Measurements from ENCODE around the gene CLCNKB.

GRCh38 chr1:16088351-16088911 lies 44.8 kb downstream of the CLCNKB start:
- TF ChIP-seq ARNTL (CRISPR knock-in tag; IDR thresholded peaks at IDR 0.05; ENCODE audit: borderline replicate concordance, low read depth): no peak
- TF ChIP-seq CSDC2 (CRISPR knock-in tag; IDR thresholded peaks at IDR 0.05): no peak
- TF ChIP-seq RARB (CRISPR knock-in tag; IDR thresholded peaks at IDR 0.05): no peak
- no peak for TF ChIP-seq ZFP30 (CRISPR knock-in tag; IDR thresholded peaks at IDR 0.05)
- TF ChIP-seq POU6F1 (CRISPR knock-in tag; IDR thresholded peaks at IDR 0.05; ENCODE audit: borderline replicate concordance, low read depth): no peak
- no peak for TF ChIP-seq TOX (CRISPR knock-in tag; IDR thresholded peaks at IDR 0.05; ENCODE audit: borderline replicate concordance)
- TF ChIP-seq BACH2 (CRISPR knock-in tag; IDR thresholded peaks at IDR 0.05; ENCODE audit: borderline replicate concordance): no peak
- no peak for TF ChIP-seq OSR1 (CRISPR knock-in tag; IDR thresholded peaks at IDR 0.05)
- no peak for TF ChIP-seq TSHZ2 (CRISPR knock-in tag; IDR thresholded peaks at IDR 0.05)
